NCI-H187 treated with DMSO at 0.1 percent for 48 hours (cell line): ENCODE measurements around the gene KRTAP10-6.
"Not testable (repeated sequence)": the region's sequence is repeated elsewhere in the genome, so short reads cannot be mapped to it uniquely, and the experiment has no call there.

Source experiments
- DNase-seq: peaks from one replicate; lab custom pipeline; 2025; lab: John Stamatoyannopoulos, UW

The KRTAP10-6 gene, protein sequence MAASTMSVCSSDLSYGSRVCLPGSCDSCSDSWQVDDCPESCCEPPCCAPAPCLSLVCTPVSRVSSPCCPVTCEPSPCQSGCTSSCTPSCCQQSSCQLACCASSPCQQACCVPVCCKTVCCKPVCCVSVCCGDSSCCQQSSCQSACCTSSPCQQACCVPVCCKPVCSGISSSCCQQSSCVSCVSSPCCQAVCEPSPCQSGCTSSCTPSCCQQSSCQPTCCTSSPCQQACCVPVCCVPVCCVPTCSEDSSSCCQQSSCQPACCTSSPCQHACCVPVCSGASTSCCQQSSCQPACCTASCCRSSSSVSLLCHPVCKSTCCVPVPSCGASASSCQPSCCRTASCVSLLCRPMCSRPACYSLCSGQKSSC

DNA sequence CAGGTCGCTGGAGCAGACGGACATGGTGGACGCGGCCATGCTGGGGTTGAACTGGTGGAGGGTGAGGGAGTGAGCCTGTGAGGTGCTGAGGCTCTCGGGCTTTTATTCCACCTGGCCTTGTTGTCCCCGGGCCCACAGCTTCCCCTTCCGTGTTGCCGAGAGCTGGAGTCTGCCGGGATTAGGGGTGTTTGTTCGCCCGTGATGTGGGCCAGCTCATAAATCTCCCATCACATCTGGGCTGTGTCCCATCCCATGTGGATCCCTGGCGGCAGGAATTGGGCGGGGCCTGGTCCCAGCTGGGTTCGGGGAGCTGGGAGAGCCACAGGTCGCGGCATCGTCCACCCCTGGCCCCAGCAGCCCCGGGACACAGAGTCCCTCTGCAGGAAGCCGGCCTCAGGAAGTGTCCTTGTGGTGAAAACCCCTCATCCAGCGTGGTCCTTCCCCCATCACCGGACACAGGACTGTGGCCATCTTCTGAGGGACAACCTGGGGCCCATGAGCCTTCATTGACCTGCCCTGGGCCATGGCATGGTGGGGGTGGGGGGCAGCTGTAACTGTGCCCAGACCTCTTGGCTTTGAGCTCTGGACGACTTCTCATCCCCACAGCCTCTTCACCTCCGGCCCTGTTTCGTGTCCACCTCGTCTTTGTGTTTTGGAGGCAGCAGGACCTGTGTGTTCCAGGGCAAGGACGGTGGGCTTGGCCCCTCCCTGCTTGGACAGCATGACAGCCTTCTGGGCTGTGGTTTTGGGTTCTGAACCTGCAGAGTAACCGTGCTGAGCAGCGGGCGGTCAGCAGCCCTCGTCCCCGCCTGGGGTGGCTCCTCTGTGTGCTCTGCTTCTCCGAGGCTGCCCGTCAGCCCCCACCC is at the start of gene KRTAP10-6:
KRTAP10-6 (minus strand) TSS at position 60 of the 866 bp plus-strand sequence; CDS start at position 39, 21 bp downstream.
- DNase-seq, result no peak

DNA sequence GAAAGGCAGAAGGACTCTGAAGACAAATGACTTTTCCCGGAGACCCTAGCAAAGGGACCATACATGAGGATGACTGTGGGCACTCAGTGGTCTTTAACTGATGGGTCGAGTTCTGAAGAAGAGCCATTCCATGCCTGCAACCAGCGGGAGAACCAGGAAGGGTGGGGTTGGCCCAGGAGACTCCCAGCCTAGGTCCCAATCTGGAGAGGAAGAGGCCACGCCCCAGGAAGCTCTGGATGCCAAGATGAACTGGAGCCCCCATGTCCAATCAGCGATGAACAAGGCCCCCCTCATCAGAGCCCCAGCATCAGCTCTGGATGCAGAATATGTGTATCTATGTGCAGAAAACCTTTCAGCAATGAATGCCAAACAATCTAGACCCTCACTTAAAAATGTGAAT is 48.5 kb upstream of the KRTAP10-6 start:
- no peak for DNase-seq

DNA sequence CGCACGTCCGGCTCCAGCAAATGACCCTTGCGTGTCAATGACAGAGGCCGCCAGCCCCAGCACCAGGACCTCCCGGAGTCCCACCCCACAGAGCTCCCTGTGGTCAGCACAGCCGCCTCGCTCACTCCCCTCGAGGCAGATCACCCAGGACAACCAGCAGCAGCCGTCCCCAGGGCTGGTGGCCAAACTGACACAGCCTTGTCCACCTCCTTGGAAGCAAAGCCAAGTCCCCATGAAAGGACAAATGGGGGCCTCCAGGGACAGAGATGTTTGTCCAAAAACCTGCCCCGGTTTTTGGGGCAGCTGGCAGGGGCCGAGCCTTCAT is 47.0 kb upstream of the KRTAP10-6 start:
- DNase-seq, result no peak

DNA sequence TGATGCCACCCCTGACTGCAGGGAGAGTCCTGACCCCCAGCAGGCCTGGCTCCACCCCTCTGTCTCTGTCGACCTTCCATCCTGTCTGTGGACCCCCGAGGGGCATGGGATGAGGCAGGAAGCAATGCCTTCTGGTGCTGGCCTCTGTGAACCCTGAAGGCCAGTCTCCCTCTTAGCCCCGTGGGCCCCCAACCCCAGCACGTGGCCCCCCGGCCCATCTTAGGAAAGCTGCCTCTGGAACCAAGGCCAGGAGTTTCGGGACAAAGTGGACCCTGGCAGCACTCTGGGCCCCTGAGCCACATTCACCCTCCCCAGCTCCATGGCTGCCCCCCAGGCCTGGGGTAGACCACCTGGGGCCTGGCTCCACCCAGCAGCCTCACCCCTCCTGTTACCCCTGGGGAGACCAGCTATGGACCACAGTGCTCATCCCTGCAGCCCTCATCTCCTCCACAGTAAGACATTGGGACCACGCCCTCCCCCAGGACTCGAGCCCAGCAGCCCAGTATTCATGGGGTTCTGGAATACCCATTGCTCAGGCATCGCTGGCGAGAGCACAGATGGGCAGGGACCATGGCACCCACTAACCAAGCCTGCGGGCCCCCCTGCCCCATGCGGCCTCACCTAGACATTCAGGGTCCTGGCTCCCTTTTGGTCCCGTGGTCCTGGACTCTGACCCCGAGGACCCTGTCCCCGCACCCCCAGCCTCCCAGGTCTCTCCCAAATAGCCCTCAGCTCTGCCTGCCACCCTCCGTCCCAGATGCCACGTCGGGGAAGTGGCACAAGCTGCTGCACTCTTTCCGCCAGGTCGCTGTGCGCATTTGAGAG is 46.4 kb upstream of the KRTAP10-6 start:
- DNase-seq, result not testable (repeated sequence)

DNA sequence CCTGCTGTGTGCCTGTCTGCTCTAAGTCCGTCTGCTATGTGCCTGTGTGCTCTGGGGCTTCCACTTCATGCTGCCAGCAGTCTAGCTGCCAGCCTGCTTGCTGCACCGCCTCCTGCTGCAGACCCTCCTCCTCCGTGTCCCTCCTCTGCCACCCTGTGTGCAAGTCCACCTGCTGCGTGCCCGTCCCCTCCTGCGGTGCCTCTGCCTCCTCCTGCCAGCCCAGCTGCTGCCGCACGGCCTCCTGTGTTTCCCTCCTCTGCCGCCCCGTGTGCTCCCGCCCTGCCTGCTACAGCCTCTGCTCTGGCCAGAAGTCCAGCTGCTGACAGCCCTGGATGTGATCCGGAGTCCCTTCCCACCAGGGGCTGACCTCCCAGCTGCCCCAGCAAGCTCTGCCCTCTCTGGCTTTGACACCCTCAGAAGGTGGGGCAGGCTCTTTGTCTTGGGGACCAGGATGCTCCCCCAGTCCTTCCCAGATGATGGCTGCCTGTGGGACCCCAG is 45.6 kb upstream of the KRTAP10-6 start:
- not testable (repeated sequence) for DNase-seq

DNA sequence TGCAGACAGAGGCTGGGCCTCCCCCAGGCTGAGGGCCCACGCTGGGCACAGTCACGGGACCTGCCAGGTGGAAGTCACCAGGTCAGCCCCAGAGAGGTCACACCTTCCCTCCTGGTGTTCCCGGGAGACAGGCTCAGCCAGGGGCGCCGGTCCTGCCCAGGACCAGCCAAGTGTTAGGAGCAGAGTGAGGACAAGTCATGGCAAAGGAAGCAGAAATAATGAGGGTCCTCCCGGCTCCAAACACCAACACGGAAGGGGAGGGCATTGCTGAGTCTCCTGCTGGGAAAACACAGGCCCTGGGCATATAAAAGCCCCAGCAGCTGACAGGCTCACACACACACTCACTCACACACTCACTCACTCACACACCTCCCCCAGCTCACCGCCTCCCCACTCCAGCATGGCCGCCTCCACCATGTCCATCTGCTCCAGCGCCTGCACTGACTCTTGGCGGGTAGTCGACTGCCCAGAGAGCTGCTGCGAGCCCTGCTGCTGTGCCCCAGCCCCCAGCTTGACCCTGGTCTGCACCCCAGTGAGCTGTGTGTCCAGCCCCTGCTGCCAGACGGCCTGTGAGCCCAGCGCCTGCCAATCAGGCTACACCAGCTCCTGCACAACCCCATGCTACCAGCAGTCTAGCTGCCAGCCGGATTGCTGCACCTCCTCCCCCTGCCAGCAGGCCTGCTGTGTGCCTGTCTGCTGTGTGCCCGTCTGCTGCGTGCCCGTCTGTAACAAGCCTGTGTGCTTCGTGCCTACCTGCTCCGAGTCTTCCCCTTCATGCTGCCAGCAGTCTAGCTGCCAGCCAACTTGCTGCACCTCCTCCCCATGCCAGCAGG is 44.9 kb upstream of the KRTAP10-6 start, which contains the start of gene KRTAP10-10:
KRTAP10-10 (plus strand) TSS at position 339 of the 833 bp plus-strand sequence; CDS start at position 401, 62 bp downstream.
- DNase-seq, result no peak

DNA sequence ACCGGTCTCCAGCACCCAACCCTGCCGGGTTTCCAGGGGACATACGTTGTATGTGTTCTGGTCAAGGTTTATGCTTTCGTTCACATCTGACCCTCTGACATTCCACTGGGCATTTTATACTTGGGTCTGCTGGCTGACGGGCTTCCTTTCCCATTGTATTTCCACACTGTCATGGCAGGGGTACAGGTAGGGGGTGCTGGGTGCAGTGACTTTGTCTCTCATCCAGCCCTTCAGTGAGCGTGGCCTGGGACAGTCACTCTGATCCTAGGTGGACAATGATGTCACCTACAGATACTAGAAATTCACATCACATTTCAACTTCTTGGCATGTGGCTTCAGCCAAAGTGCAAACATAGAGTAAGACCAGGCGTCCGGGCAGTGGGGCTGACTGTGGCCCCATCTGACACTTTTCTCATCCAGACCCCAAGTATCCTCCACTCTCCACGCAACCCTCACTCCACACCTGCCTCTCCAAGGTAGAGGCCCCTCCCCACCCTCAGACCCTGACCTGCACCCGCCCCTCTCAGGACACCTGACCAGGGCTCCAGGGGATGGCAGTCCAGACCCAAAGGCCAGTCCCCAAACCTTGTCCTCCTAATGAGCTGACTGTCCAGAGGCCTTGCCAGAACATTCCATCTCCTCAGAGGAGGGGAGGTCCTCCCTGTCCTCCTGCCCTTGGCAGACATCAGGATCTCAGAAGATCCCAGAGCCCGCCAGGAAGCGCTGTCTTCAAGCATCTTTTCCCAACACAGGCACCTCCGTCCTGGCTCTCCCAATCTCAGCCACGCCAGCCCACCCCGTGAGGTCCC is 44.1 kb upstream of the KRTAP10-6 start:
- DNase-seq, result no peak

DNA sequence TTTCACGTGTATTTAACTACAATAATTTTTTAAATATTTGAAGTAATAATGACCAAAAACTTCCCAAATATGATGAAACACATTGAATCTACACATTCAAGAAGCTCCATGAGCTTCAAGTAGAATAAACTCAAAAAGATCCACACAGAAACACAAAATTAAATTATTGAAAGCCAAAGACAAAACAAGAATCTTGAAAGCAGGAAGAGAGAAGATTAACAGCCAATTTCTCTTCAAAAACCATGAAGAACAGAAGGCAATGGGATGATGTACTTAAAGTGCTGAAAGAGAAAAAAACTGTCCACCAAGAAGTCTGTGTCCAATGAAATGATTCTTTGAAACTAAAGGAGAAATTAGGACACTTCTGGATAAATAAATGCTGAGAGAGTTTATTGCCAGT is 39.8 kb upstream of the KRTAP10-6 start:
- no peak for DNase-seq

DNA sequence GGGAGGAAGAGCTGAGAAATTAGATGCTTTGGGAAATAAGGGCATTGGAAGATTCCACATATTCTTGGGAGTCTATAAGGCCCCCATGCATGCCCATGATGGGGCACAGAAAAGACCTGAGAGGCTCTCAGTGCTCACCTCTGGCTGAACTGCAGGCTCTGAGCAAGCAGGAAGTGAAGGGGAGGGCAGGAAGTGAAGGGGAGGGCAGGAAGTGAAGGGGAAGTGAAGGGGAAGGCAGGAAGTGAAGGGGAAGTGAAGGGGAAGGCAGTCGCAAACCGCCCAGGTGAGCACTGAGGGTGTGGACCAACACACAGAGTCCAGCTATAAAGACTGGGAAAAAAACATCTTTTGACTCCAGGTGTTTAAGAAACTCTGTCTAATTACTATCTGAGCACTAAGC is 38.1 kb upstream of the KRTAP10-6 start:
- no peak for DNase-seq

DNA sequence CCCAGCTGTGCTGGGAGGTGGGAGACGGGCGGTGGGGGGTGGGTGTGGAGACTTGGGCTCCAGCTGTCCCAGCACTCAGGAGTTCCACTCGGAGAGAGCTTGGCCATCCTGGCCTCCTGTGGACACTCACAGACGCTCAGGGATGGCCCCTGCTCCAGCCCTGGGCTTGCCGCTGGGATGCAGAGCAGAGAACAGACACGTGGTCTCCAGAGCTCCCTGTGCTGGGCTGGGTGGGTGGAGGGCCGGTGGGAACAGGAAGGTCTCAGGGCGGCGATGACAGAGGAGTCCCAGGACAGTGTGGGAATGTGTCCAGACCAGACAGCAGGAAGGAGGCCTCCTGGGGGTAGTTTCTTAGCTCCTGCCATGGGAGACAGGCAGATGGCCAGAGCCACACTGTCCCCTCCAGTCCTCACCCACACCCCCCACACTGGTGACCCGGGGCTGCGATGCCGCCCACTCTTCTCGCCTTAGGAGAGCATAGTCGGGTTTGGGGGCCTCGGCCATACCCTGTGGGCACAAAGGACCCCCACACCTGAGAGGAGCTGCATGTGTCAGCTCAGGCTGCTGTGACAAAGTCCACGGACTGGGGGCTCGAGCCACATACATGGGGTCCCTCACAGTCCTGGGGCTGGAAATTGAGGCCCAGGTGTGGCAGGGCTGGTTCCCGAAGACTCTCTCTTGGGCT is 36.5 kb upstream of the KRTAP10-6 start:
- DNase-seq, result no peak

DNA sequence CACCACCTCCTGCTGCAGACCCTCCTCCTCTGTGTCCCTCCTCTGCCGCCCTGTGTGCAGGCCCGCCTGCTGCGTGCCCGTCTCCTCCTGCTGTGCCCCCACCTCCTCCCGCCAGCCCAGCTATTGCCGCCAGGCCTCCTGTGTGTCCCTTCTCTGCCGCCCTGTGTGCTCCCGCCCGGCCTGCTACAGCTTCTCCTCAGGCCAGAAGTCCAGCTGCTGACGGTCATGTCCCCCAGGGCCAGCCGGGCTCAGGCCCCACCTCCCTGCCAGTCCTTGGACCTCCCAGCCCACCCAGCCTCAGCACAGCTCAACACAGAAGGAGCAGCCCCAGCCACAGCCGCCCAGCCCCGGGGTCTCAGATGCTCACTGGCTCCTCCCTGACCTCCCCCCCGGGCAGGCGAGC is 35.5 kb upstream of the KRTAP10-6 start:
- not testable (repeated sequence) for DNase-seq

DNA sequence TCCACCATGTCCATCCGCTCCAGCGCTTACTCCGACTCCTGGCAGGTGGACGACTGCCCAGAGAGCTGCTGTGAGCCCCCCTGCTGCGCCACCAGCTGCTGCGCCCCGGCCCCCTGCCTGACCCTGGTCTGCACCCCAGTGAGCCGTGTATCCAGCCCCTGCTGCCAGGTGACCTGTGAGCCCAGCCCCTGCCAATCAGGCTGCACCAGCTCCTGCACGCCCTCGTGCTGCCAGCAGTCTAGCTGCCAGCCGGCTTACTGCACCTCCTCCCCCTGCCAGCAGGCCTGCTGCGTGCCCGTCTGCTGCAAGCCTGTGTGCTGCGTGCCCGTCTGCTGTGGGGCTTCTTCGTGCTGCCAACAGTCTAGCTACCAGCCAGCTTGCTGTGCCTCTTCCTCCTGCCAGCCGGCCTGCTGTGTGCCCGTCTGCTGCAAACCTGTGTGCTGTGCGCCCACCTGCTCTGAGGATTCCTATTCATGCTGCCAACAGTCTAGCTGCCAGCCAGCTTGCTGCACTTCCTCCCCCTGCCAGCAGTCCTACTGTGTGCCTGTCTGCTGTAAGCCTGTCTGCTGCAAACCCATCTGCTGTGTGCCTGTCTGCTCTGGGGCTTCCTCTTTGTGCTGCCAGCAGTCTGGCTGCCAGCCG is 35.0 kb upstream of the KRTAP10-6 start:
- not testable (repeated sequence) for DNase-seq

DNA sequence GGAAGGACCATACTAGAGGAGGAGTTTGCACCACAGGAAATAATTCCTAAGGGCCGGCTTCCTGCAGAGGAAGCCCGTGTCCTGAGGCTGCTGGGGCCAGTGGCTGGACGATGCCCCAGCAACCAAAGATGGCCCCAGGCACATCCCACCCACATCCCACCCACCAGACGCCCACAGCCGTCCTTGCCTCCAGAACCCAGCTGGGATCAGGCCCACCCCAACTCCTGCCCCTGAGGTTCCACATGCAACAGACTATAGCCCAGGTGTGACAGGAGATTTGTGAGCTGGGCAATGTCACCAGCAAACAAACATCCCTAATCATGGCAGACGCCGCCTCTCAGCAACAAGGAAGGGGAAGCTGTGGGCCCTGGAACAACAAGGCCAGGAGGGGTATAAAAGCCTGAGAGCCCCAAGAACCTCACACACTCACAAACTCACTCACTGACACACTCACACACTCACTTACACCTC is 34.4 kb upstream of the KRTAP10-6 start, which contains the start of gene KRTAP10-9:
KRTAP10-9 (plus strand) TSS at position 421 of the 471 bp plus-strand sequence. CDS start 79 bp downstream, outside the sequence.
- no peak for DNase-seq

DNA sequence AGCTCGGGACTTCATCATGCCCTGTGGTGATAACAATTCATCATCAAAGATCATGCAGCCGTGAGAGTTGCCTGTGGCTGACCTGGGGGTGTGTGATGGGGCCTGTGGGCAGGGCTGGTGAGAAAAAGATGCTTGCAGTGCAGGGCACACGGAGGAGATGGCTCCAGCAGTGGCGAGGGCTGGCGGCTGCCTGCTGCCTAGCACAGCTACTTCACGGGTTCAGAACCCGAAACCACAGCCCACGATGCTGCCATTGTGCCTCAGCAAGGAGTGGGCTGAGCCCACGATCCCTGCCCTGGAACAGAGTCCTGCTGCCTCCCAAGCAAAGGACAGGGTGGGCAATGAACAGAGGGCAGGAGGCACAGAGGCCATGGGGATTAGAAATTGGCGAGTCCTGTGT is 34.0 kb upstream of the KRTAP10-6 start:
- no peak for DNase-seq

DNA sequence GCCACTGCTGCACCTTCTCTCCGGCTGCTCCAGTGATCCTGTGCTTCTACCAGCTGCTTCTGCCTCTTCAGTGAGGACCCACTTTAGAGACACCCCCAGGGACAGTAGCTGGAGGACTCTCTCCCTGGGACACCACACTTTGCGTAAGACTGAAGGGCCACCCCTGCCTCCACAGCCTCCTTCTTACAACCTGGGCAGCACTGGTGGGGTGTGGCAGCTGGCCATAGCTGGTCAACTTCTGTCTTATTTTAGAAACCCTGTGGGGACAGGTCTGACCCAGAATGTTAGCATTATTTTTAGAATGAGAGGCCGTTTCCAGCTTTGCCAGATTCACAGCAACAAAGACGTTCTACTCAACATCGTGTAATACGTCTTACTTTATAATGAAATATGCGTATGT is 33.5 kb upstream of the KRTAP10-6 start:
- DNase-seq, result no peak

DNA sequence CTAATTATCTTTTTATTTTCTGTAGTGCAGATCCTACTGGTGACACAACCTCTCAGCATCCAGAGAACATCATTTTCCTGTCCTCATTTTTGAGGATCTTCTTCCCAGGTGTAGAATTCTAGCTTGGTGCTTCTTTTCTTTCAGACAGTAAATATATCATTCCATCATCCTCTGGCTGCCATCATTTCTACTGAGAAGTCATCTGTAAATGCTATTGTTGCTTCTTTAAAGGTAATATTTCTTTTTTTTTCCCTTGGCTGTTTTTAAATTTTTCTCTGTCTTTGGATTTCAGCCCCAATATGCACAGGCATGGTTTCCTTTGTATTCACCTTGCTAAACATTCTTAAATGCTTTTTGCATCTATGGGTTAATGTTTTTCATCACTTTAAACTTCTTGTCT is 31.3 kb upstream of the KRTAP10-6 start:
- DNase-seq, result no peak

DNA sequence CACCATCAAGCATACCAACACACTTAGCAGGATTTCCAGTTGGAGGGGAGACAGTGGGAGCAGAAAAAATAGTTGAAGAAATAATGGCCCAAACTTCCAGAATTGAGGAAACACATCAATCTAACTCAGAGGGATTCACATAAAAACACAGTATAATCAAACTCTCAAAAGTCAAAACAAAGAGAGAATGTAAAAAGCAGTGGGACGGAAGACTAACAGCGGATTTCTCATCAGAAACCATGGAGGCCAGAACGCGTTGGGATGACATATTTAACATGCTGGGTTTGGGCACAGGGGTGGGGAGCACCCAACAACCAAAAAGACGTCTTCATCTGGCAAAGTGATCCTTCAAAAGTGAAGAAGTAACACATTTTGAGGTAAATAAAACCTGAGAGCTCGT is 27.6 kb upstream of the KRTAP10-6 start:
- DNase-seq, result no peak

DNA sequence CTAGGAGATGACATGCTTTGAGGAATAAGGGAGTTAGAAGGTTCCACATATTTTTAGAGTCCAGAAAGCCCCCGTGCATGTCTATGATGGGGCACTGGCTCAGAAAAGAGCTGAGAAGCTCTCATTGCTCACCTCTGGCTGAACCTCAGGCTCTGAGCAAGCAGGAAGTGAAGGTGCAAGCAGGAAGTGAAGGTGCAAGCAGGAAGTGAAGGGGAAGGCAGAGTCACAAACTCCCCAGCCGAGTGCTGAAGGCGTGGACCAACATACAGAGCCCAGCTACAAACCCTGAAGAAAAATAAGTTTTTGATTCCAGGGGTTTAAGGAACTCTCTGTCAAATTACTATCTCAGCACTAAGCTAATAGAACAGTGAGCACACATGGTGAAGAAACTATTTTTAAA is 26.6 kb upstream of the KRTAP10-6 start:
- DNase-seq, result no peak

DNA sequence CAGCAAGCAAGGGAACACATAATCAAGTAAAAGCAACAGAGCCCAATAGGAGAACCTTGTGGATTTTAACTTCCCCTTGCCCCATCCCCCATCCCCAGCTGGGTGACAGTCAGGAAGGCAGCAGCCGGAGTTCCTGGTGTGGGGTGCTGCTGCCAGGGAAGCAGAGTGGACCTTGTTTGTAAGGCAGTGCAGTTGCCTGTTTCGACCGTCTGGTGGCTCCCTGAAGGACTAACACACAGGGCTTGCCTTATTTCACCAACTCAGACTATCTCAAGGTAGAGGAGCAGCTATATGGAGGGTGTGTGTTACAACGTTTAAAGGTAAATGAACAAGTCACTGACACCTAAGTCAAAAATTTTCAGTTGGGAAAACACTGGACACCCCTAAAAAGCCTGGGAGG is 26.2 kb upstream of the KRTAP10-6 start:
- DNase-seq, result no peak
